Activated T-helper 17 cell treated with anti-CD3 and anti-CD28 coated beads, Interleukin-2, amount 50 U/mL, for 72 hours (primary cell): ENCODE results near the gene AOPEP. TPM values are rescaled to one million over a fixed set of nuclear protein-coding genes. Genes with fewer than 3 reads are reported as not detected.

ENCODE experiments used
- ATAC-seq: fragments of 150-1000 bp; cut with Tn5 transposase; replicated peaks from 2 replicates; pipeline ENCODE4 v1.10.0; 2021; ENCODE audit warnings: mild to moderate bottlenecking, moderate library complexity
- H3K27ac Mint-ChIP-seq: one replicate; pipeline ENCODE4 v1.8.0; 2022; ENCODE audit warnings: mixed read lengths
- H3K27me3 Mint-ChIP-seq: one replicate; pipeline ENCODE4 v1.8.0; 2022; ENCODE audit warnings: mixed read lengths
- H3K36me3 Mint-ChIP-seq: one replicate; pipeline ENCODE4 v1.8.0; 2022; ENCODE audit warnings: low read depth, mild to moderate bottlenecking, mixed read lengths
- H3K4me1 Mint-ChIP-seq: one replicate; pipeline ENCODE4 v1.8.0; 2022; ENCODE audit warnings: mixed read lengths
- H3K4me3 Mint-ChIP-seq: one replicate; pipeline ENCODE4 v1.8.0; 2022; ENCODE audit warnings: mild to moderate bottlenecking, mixed read lengths
- H3K9me3 Mint-ChIP-seq: one replicate; pipeline ENCODE4 v1.8.0; 2022; ENCODE audit warnings: mixed read lengths
- total RNA-seq, 2 donors: library from RNA; stranded (reverse); gene quantifications; one replicate each; pipeline ENCODE4 v1.2.3, GENCODE V29; 2022

Gene AOPEP
- total RNA-seq, 2 donors from 2014 or later, result 15.5 to 16.4 TPM

- Mint-ChIP-seq H3K9me3 (no peaks in the 10 kb centered on the region), H3K36me3 (no peaks in the 10 kb centered on the region), H3K27ac (no peak overlapping the region), H3K27me3 (no peaks in the 10 kb centered on the region), H3K4me3 (no peak overlapping the region), H3K4me1 (no peaks in the 10 kb centered on the region)
- no peak for ATAC-seq
Observed at GRCh38 chr9:94734054-94734754, 7.7 kb downstream of the AOPEP start.

GRCh38 chr9:94736759-94737158, 10.3 kb downstream of the AOPEP start:
- Mint-ChIP-seq H3K4me3 (no peak overlapping the region), H3K9me3 (no peaks in the 10 kb centered on the region), H3K4me1 (peaks cover 10% of the 10 kb centered on the region), H3K27ac (no peak overlapping the region), H3K27me3 (no peaks in the 10 kb centered on the region), H3K36me3 (no peaks in the 10 kb centered on the region)
- no peak for ATAC-seq

GRCh38 chr9:94740145-94740840, 13.8 kb downstream of the AOPEP start:
- Mint-ChIP-seq H3K4me1 (peaks cover 10% of the 10 kb centered on the region), H3K36me3 (no peaks in the 10 kb centered on the region), H3K9me3 (no peaks in the 10 kb centered on the region), H3K27me3 (no peaks in the 10 kb centered on the region), H3K27ac (peak overlapping the region; percentile 26), H3K4me3 (no peak overlapping the region)
- no peak for ATAC-seq

- peaks cover 10% of the 10 kb centered on the region for H3K4me1 Mint-ChIP-seq
- no peak for ATAC-seq
- no peak overlapping the region for H3K4me3 Mint-ChIP-seq
- no peak overlapping the region for H3K27ac Mint-ChIP-seq
- H3K36me3 Mint-ChIP-seq, result no peaks in the 10 kb centered on the region
- no peaks in the 10 kb centered on the region for H3K9me3 Mint-ChIP-seq
- no peaks in the 10 kb centered on the region for H3K27me3 Mint-ChIP-seq
Observed at GRCh38 chr9:94741866-94742265, 15.4 kb downstream of the AOPEP start.

DNA sequence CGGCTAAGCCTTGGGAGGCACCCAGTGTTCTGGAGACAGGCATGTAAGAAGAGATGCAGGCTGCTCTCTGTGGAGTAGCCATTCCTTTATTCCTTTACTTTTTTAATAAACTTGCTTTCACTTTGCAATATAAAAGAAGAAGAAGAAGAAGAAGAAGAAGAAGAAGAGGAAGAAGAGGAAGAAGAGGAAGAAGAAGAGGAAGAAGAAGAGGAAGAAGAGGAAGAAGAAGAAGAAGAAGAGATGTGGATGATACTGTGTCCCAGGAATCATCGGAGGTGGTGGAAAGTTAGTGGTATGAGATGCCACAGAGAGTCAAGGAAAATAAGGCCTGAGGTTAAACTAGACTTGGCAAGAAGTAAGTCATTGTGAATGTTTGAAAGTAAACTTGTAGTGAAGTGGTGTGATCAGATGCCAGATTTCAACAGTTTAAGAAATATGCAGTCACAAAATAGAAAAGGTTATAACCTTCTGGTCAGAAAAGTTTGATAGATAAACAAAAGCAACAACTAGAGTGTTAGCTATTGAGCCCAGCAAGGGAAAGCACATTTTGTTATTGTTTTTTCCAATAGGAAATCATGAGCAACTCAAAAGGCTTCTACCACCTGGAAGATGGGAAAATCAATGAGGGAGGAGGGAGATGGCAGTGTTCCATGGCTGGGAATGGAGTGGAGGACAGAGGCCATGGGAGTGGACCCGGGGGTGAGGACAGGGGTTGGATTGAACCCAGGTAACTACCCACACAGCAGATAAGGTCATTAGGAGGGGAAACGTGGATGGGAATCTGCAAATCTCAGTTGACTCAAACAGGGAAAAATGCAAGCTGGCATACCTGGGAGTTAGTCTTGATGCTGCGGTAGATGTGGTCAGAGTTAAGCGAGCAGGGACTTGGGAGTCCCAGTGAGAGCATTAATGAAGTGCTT, 16.8 kb downstream of the AOPEP start:
- no peak for ATAC-seq
- Mint-ChIP-seq H3K9me3 (no peaks in the 10 kb centered on the region), H3K36me3 (peaks cover 2% of the 10 kb centered on the region), H3K27ac (peak overlapping the region; percentile 56), H3K4me3 (no peak overlapping the region), H3K27me3 (no peaks in the 10 kb centered on the region), H3K4me1 (peaks cover 10% of the 10 kb centered on the region)

- Mint-ChIP-seq H3K4me3 (no peak overlapping the region), H3K9me3 (peaks cover 5% of the 10 kb centered on the region), H3K4me1 (no peaks in the 10 kb centered on the region), H3K27ac (no peak overlapping the region), H3K27me3 (no peaks in the 10 kb centered on the region), H3K36me3 (peaks cover 18% of the 10 kb centered on the region)
- no peak for ATAC-seq
Observed at GRCh38 chr9:94745806-94746540, 19.5 kb downstream of the AOPEP start.

DNA sequence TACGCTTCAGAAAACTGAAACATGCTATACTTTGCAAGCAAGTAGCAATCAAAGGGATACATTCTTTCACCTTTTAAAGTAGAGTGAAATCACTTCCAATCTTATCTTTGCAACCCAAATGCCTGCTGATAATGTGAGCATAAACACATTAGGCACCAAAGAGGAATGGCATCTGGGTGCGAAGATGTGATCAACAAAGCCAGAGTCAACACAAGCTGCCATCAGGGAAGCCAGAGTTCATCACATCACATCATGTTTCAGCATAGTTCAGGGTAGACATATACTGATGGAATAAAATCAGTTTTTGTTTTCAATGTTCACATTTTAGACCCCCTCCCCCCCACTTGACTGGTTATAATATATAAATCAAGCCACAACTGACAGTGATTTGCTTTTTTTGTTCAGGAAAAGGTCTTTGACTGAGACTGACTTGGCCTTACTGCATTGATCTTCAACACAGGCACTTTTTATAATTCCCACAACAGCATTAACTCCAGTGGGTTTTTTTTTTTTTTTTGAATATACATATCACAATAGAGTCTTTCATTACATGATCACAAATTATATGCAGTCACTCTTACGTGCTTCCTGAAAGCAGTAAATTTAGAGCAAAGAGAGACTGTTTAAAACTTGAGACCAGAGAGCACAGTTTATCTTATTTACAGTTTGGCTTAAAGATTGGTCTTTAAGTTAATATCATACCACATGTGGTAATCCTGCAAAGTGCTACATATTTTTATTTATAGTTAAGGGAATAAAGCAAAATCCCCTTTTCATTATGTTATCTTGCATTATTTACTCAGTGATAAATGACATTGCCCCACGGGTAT, 20.3 kb downstream of the AOPEP start:
- H3K36me3 Mint-ChIP-seq, result peaks cover 22% of the 10 kb centered on the region
- H3K27me3 Mint-ChIP-seq, result no peaks in the 10 kb centered on the region
- ATAC-seq, result no peak
- no peak overlapping the region for H3K27ac Mint-ChIP-seq
- no peak overlapping the region for H3K4me3 Mint-ChIP-seq
- no peaks in the 10 kb centered on the region for H3K4me1 Mint-ChIP-seq
- H3K9me3 Mint-ChIP-seq, result peaks cover 5% of the 10 kb centered on the region

- Mint-ChIP-seq H3K36me3 (peaks cover 9% of the 10 kb centered on the region), H3K4me3 (no peak overlapping the region), H3K4me1 (no peaks in the 10 kb centered on the region), H3K27ac (no peak overlapping the region), H3K27me3 (no peaks in the 10 kb centered on the region), H3K9me3 (no peaks in the 10 kb centered on the region)
- ATAC-seq, result no peak
Observed at GRCh38 chr9:94754976-94755475, 28.5 kb downstream of the AOPEP start.

DNA sequence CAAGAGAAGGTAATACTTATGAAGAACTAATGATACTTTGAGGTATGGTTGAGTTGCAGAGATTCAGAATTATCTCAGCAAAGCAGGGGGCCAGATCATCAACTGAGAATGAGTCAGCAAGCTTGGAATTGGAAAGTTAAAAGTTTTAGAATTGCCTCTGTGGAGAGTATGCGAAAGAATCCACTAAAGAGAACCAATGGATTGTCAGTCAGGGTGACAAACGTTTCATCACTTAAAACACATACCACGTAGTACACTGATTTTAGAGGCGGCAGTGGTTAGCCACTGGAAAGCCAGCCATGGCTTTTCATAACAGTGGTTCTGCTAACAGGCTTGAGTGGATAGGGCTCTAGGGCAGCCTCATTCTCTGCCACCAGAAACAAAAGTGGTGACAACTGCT, 30.7 kb downstream of the AOPEP start:
- H3K27ac Mint-ChIP-seq, result no peak overlapping the region
- H3K27me3 Mint-ChIP-seq, result no peaks in the 10 kb centered on the region
- peak; percentile 58 for ATAC-seq
- peaks cover 8% of the 10 kb centered on the region for H3K36me3 Mint-ChIP-seq
- H3K4me1 Mint-ChIP-seq, result no peaks in the 10 kb centered on the region
- H3K4me3 Mint-ChIP-seq, result no peak overlapping the region
- H3K9me3 Mint-ChIP-seq, result no peaks in the 10 kb centered on the region

DNA sequence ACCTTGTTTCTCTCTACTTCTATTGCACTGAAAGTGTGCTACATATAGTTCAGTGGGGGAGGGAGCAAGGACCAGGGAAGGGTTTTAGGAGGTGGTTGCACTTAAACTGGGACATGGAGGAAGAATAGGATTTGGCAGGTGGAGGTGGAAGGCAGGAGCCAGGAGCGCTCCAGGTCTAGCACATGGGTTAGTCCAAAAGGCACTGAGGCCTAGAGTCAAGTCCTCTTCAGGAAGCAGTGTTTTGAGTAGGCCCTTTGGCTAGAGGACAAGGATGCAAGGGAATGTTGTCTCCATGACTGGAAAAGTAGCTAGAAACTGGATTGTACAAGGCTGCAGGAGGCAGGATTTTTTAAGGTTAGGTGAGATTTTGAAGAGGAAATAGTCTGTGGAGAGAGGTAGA, 31.5 kb downstream of the AOPEP start:
- no peak for ATAC-seq
- Mint-ChIP-seq H3K27ac (no peak overlapping the region), H3K27me3 (no peaks in the 10 kb centered on the region), H3K4me3 (no peak overlapping the region), H3K9me3 (no peaks in the 10 kb centered on the region), H3K4me1 (no peaks in the 10 kb centered on the region), H3K36me3 (peaks cover 8% of the 10 kb centered on the region)

GRCh38 chr9:94758880-94759279, 32.4 kb downstream of the AOPEP start:
- no peaks in the 10 kb centered on the region for H3K9me3 Mint-ChIP-seq
- no peaks in the 10 kb centered on the region for H3K4me1 Mint-ChIP-seq
- peaks cover 8% of the 10 kb centered on the region for H3K36me3 Mint-ChIP-seq
- H3K27me3 Mint-ChIP-seq, result no peaks in the 10 kb centered on the region
- no peak overlapping the region for H3K4me3 Mint-ChIP-seq
- H3K27ac Mint-ChIP-seq, result no peak overlapping the region
- ATAC-seq, result no peak

DNA sequence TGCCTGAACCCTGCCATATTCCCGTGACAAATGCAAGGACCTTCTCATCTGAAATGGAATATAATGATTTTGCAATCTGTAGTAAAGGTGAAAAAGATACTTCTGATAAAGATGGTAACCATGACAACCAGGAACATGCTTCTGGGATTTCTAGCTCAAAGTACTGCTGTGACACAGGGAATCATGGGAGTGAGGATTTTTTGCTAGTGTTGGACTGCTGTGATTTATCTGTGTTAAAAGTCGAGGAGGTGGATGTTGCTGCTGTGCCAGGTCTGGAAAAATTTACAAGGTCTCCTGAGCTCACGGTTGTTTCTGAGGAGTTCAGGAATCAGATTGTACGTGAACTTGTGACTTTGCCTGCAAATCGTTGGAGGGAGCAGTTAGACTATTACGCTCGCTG, 33.5 kb downstream of the AOPEP start:
- Mint-ChIP-seq H3K4me1 (no peaks in the 10 kb centered on the region), H3K4me3 (no peak overlapping the region)

DNA sequence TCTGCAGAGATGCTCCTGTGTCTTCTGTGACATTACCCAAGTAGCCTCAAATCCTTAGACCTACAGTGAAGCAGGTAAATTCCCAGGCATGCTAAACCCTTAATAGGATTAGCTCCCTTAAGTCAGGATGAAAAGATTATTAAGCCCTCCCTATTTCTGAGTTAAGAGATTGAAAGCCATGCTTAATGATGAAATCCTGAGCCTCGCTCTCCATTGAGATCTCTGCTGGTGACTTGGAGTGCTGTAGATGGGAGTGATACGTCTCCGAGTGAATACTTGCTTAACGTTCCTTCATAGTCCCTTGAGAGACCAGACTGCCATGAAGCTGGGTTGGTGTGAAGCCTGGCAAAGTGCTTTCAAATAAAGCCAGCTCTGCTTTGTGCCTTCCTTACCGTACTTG, 34.2 kb downstream of the AOPEP start:
- Mint-ChIP-seq H3K9me3 (no peaks in the 10 kb centered on the region), H3K36me3 (peaks cover 8% of the 10 kb centered on the region), H3K4me1 (no peaks in the 10 kb centered on the region), H3K4me3 (no peak overlapping the region), H3K27me3 (no peaks in the 10 kb centered on the region), H3K27ac (no peak overlapping the region)
- ATAC-seq, result no peak

More for the DNA sequence above, 33.5 kb downstream of the AOPEP start:
- no peaks in the 10 kb centered on the region for H3K27me3 Mint-ChIP-seq
- no peak overlapping the region for H3K27ac Mint-ChIP-seq
- no peaks in the 10 kb centered on the region for H3K9me3 Mint-ChIP-seq
- H3K36me3 Mint-ChIP-seq, result peaks cover 8% of the 10 kb centered on the region
- no peak for ATAC-seq
